WERI-Rb-1 (cell line): ENCODE measurements around the gene SALL2.

ENCODE experiments used
- DNase-seq: peaks from one replicate; pipeline ENCODE4 v3.0.0-alpha.2; 2020
- H3K27ac ChIP-seq: fragments of 250-450 bp; sonication (Bioruptor Pico); 2 replicates; pipeline ENCODE4 v1.5.1; 2020; ENCODE audit warnings: mild to moderate bottlenecking, moderate library complexity
- H3K27me3 ChIP-seq: fragments of 250-450 bp; sonication (Bioruptor Pico); 2 replicates; pipeline ENCODE4 v1.5.1; 2021; ENCODE audit warnings: mild to moderate bottlenecking, low read depth, moderate library complexity; ENCODE audit not compliant: insufficient read depth, severe bottlenecking
- H3K36me3 ChIP-seq: fragments of 250-450 bp; sonication (Bioruptor Pico); 2 replicates; pipeline ENCODE4 v1.5.1; 2020; ENCODE audit warnings: mild to moderate bottlenecking, moderate library complexity
- H3K4me3 ChIP-seq: 2 replicates; pipeline ENCODE4 v1.5.1; 2011; ENCODE audit warnings: low read depth, mild to moderate bottlenecking, control low read depth, low read length
- H3K9me3 ChIP-seq: fragments of 250-450 bp; sonication (Bioruptor Pico); 2 replicates; pipeline ENCODE4 v1.5.1; 2021; ENCODE audit warnings: mild to moderate bottlenecking, moderate library complexity; ENCODE audit not compliant: severe bottlenecking
- CTCF ChIP-seq: IDR thresholded peaks from 2 replicates; pipeline ENCODE4 v1.5.1; 2011; ENCODE audit warnings: low read depth, mild to moderate bottlenecking, control low read depth, inconsistent platforms, low read length

Gene SALL2

DNA sequence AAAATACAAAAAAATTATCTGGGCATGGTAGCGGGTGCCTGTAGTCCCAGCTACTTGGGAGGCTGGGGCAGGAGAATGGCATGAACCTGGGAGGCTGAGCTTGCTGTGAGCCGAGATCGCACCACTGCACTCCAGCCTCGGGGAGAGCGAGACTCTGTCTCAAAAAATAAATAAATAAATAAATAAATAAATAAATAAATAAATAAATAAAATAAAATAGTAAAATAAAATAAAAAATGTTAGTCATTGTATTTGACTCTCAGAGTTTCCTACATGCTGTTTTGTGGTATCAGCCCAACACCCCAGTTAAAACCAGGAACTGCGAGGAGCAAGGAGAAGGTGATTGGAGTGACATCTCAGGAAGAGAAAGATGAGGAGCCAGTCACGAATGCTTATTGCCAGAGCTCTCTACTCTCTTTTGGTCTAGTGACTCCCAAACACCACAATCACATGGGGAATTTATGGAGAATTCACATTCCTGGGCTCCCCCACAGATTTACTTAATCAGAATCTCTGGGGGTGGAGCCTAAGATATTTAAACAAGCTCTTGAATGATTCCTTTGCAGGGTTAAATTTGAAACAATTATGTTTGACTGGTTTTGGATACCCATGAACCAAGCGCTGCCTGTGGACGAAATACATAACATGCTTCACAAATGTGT lies 15.4 kb upstream of the SALL2 start:
- Histone ChIP-seq H3K4me3 (no peak overlapping the region), H3K9me3 (no peaks in the 10 kb centered on the region), H3K36me3 (no peaks in the 10 kb centered on the region), H3K27me3 (no peaks in the 10 kb centered on the region), H3K27ac (no peak overlapping the region)
- no peak for TF ChIP-seq CTCF
- no peak for DNase-seq

DNA sequence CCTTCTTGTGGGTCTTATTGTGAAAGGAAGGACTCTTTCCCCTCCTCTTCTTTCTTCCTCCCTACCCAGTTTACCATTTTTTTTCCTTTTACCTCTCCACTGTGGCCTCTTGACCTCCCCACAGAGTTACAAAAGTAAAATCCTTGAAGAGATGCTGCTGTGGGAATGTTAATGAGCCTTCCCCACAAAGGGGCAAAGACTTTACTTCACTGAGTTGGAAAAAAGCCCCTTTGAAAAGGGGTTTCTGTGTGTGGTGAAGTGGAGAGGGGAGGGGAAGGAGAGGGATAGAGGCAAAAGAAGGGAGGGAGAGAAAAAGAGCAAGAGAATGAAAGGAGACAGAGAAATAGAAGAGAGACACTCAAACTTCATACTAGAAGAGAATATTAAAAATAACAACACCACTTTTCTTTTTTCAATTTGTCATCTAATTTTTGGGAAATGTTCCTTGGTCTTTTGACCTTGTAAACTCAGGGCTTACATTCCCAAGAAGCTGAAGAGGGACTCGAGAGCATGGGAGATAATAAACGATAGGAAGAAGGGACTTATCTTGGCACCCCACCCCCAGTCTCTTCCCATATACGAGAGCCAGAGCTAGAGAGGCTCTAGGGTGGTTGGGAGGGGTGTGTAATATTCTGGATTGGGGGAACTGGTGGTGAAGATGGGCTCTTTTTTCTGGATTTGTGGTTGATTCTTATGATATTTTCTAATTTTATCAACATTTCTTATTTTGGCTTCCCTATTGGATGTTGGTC lies 13.2 kb upstream of the SALL2 start:
- DNase-seq = no peak
- H3K27ac ChIP-seq = no peak overlapping the region
- no peak for TF ChIP-seq CTCF
- H3K4me3 ChIP-seq = no peak overlapping the region
- H3K27me3 ChIP-seq = no peaks in the 10 kb centered on the region
- H3K36me3 ChIP-seq = no peaks in the 10 kb centered on the region
- H3K9me3 ChIP-seq = no peaks in the 10 kb centered on the region

DNA sequence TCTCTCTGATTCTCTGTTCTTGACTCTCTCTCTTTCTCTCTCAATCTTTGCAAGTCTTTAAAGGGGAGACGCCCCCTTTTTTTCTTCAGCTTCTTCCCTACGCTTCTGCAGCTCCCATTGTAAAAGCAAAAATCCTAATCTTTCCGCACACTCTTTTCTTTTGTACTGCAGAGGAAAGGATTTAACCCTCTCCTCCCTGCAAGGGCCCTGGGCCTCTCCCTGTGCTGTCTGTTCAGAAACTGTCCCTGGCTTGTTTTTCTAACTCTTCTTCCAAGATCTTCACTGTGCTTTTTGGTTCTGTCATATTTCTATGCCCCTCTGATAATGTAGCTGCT lies 10.9 kb upstream of the SALL2 start:
- Histone ChIP-seq H3K4me3 (peak overlapping the region; percentile 53), H3K27me3 (no peaks in the 10 kb centered on the region), H3K27ac (no peak overlapping the region), H3K36me3 (no peaks in the 10 kb centered on the region), H3K9me3 (no peaks in the 10 kb centered on the region)
- no peak for DNase-seq
- no peak for TF ChIP-seq CTCF

DNA sequence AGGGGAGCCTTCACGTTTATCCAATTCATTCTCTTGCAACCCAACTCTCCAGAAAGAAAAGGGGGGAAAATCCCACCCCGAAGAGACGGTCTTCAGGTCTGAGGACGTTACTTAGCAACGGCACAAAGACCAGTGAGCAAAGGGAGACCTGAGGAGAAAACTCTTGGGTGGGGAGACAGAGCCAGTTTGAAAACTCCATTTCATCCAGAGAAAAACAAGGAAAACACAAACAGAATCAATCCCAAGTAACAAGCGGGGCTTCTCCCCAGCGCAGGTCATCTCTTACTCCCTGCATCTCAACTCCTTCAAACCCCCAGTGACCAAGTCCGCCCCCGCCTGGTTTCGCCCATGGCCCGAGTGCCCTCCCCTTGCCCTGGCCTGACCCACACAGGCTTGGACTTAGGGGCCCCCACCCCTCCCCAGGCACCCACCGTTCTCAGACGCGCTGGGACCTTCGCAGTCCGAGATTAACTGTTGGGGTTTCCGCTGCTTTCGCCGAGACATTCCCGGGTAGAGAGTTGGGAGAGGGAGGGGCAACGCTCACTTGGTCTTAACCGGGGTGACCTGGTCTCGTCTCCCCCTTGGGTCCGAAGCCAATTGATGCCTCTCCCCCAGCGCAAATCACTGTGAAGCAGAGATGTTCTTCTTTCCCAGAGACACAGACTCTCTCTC lies 10.4 kb upstream of the SALL2 start:
- no peak overlapping the region for H3K27ac ChIP-seq
- H3K36me3 ChIP-seq = no peaks in the 10 kb centered on the region
- TF ChIP-seq CTCF = no peak
- no peaks in the 10 kb centered on the region for H3K27me3 ChIP-seq
- H3K9me3 ChIP-seq = no peaks in the 10 kb centered on the region
- DNase-seq = peak; percentile 33
- peak overlapping the region; percentile 53 for H3K4me3 ChIP-seq

GRCh38 chr14:21535545-21536417 lies 9.6 kb upstream of the SALL2 start:
- no peak overlapping the region for H3K27ac ChIP-seq
- no peaks in the 10 kb centered on the region for H3K9me3 ChIP-seq
- no peak overlapping the region for H3K4me3 ChIP-seq
- H3K36me3 ChIP-seq = no peaks in the 10 kb centered on the region
- TF ChIP-seq CTCF = no peak
- DNase-seq = no peak
- H3K27me3 ChIP-seq = no peaks in the 10 kb centered on the region
